ENCODE results near the gene DMAC2L.
"Not testable (repeated sequence)": the region's sequence is repeated elsewhere in the genome, so short reads cannot be mapped to it uniquely, and the experiment has no call there.

DMAC2L gene

GRCh38 chr14:50356283-50356682, 44.2 kb downstream of the DMAC2L start:
- DNase-seq (ENCODE audit: low read depth), result not testable (repeated sequence)

DNA sequence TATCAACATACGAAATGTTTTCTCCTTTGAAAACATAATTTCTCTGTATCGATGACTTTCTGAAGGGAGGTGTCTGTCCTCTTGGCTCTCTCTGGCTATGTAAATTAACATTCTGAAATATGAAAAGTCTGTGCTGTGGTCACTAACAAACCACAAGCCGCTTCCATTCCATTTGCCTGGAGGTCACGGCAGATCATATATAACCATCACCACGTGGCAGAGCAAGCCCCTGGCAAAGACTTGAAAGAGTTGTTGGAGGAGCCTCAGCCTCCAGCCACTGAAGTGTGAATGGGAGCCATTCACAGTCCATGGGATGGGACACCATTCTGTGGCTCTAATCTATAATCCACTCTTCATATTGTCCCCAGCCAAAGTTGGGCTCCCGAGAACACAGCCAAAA, 45.0 kb downstream of the DMAC2L start:
- DNase-seq (ENCODE audit: low read depth), result no peak

GRCh38 chr14:50357753-50358395, 45.8 kb downstream of the DMAC2L start:
- no peak for DNase-seq (ENCODE audit: low read depth)

GRCh38 chr14:50359631-50360030, 47.5 kb downstream of the DMAC2L start:
- no peak for DNase-seq (ENCODE audit: low read depth)

GRCh38 chr14:50360093-50360492, 48.0 kb downstream of the DMAC2L start:
- DNase-seq (ENCODE audit: low read depth), result no peak

DNA sequence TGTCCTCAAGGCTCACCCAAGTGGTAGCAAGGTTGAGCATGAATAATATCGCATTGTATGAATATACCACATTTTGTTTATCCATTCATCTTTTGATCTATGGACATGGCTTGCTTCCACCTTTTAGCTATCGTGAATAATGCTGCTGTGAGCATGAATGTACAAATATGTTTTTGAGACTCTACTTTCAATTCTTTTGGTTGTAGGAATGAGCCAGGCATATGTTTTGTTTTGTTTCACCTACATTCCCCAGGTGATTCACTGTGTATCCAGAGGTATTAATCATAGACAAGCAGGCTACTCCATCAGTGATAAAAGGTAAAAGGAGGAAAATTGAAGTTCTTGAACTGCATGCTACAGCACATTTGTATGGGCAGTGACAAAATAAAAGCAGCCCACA, 48.7 kb downstream of the DMAC2L start:
- DNase-seq (ENCODE audit: low read depth), result no peak

DNA sequence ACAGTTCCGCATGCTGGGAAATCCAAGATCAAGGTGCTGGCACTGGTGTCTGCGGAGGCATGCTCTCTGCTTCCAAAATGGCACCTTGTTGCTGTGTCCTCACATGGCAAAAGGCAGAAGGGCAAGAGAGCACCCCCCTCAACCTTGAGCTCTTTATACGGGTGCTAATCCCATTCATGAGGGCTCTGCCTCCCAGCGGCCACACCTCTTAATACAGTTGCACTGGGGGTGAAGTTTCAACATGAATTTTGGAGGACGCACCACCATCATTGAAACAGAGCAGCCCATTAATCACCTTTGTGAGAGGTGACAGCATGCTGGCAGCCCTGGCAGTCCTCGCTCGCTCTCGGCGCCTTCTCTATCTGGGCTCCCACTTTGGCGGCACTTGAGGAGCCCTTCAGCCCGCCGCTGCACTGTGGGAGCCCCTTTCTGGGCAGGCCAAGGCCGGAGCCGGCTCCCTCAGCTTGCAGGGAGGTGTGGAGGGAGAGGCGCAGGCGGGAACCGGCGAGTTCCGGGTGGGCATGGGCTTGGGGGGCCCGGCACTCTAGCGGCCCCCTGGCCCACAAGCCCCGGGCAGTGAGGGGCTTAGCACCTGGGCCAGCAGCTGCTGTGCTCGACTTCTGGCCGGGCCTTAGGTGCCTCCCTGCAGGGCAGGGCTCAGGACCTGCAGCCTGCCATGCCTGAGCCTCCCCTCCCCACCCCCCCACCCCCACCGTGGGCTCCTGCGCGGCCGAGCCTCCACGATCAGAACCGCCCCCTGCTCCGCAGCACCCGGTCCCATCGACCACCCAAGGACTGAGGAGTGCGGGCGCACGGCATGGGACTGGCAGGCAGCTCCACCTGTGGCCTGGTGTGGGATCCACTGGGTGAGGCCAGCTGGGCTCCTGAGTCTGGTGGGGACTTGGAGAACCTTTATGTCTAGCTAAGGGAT, 49.6 kb downstream of the DMAC2L start:
- not testable (repeated sequence) for DNase-seq (ENCODE audit: low read depth)

DNA sequence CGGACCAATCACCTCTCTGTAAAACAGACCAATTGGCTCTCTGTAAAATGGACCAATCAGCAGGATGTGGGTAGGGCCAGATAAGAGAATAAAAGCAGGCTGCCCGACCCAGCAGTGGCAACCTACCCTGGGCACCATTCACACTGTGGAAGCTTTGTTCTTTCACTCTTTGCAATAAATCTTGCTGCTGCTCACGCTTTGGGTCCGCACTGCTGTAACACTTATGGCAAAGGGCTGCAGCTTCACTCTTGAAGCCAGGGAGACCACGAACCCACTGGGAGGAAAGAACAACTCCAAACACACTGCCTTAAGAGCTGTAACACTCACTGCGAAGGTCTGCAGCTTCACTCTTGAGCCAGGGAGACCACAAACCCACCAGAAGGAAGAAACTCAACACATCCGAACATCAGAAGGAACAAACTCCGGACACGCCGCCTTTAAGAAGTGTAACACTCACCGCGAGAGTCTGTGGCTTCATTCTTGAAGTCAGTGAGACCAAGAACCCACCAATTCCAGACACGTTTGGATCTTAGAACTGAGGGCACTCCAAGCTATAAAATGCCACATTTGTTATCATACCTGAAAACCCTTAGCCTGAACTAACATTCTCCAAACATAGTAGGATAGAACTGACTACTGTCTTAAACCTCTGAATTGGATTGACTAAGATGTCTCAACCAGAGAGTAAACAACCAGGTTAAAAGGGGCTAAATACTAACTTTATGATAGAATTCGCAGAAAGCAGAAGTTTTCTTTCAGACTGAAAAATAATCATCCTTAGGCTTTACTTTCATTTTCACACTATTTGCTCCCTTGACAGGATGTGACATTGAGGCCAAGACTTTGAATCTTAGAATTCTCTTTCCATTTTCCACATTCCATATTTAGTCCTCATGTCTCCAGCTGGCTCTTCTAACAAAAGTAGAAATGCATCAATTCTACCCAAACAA, 50.9 kb downstream of the DMAC2L start:
- no peak for DNase-seq (ENCODE audit: low read depth)

DNA sequence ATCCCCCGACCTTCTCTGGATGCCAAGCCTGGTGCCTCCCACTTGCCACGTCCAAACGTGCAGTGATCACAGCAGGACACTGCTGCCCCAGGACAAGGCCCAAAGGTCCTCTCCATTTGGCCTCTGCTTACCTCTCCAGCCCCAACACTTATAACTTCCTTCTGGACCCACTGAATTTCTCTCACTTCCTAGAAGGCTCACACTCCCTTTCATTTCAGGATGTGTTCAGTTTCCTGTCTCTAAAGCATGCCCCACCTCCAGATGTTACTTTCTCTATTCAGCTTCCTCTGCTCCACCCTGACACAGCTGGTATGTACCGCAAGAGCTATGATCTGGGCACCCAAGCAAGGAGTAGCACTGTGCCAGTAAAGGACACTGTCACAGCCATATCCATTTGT, 51.6 kb downstream of the DMAC2L start:
- peak; percentile 52 for DNase-seq (ENCODE audit: low read depth)

GRCh38 chr14:50364792-50365191, 52.7 kb downstream of the DMAC2L start:
- no peak for DNase-seq (ENCODE audit: low read depth)

DNA sequence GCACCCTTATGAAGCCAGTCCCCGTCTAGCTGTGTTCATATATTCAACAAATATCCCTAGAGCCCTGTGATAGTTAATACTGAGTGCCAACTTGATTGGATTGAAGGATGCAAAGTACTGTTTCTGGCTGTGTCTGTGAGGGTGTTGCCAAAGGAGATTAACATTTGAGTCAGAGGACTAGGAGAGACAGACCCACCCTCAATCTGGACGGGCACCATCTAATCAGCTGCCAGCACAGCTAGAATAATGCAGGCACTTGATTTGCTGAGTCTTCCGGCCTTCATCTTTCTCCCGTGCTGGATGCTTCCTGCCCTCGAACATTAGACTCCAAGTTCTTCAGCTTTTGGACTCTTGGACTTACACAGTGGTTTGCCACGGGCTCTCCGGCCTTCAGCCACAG, 53.4 kb downstream of the DMAC2L start:
- not testable (repeated sequence) for DNase-seq (ENCODE audit: low read depth)

GRCh38 chr14:50366115-50366514, 54.0 kb downstream of the DMAC2L start:
- DNase-seq (ENCODE audit: low read depth), result no peak

DNA sequence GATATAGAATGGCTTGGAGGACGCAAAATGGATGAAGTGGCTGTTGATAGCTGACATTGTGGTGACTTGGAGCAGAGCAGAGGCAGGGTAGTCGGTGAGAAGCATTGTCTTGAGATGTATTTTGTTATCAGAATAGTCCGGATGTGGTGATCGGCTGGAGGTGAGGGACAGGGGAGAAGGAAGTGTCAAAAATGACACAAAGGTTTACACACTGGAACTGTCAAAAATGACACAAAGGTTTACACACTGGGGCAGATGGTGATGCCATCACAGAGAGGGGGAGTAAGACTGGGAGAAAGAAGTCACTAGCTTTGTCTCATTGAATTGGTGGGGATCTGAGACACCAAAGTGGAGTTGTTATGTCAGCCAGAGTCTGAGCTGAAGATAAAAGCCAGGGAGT, 54.5 kb downstream of the DMAC2L start:
- no peak for DNase-seq (ENCODE audit: low read depth)

GRCh38 chr14:50371546-50371945, 59.4 kb downstream of the DMAC2L start:
- DNase-seq (ENCODE audit: low read depth), result no peak

GRCh38 chr14:50373959-50374358, 61.8 kb downstream of the DMAC2L start:
- no peak for DNase-seq (ENCODE audit: low read depth)

GRCh38 chr14:50375760-50376159, 63.6 kb downstream of the DMAC2L start:
- no peak for DNase-seq (ENCODE audit: low read depth)
